ENCODE results near the gene IL10. TPM values are rescaled to one million over a fixed set of nuclear protein-coding genes. Genes with fewer than 3 reads are reported as not detected.

Gene IL10
- total RNA-seq, 1 donor from 2014 or later, result not detected

GRCh38 chr1:206729050-206729449, 43.2 kb downstream of the IL10 start:
- DNase-seq (ENCODE audit: extremely low spot score, unreplicated experiment), result no peak
- Mint-ChIP-seq H3K27me3 (ENCODE audit: unreplicated experiment) (no peaks in the 10 kb centered on the region), H3K9me3 (ENCODE audit: unreplicated experiment) (no peaks in the 10 kb centered on the region), H3K4me1 (ENCODE audit: unreplicated experiment) (peaks cover 9% of the 10 kb centered on the region), H3K4me3 (ENCODE audit: unreplicated experiment) (no peak overlapping the region), H3K27ac (ENCODE audit: unreplicated experiment) (no peak overlapping the region), H3K36me3 (ENCODE audit: unreplicated experiment) (peaks cover 7% of the 10 kb centered on the region)
- TF ChIP-seq, protein P1, sequence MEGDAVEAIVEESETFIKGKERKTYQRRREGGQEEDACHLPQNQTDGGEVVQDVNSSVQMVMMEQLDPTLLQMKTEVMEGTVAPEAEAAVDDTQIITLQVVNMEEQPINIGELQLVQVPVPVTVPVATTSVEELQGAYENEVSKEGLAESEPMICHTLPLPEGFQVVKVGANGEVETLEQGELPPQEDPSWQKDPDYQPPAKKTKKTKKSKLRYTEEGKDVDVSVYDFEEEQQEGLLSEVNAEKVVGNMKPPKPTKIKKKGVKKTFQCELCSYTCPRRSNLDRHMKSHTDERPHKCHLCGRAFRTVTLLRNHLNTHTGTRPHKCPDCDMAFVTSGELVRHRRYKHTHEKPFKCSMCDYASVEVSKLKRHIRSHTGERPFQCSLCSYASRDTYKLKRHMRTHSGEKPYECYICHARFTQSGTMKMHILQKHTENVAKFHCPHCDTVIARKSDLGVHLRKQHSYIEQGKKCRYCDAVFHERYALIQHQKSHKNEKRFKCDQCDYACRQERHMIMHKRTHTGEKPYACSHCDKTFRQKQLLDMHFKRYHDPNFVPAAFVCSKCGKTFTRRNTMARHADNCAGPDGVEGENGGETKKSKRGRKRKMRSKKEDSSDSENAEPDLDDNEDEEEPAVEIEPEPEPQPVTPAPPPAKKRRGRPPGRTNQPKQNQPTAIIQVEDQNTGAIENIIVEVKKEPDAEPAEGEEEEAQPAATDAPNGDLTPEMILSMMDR (IDR thresholded peaks at IDR 0.05), result no peak

DNA sequence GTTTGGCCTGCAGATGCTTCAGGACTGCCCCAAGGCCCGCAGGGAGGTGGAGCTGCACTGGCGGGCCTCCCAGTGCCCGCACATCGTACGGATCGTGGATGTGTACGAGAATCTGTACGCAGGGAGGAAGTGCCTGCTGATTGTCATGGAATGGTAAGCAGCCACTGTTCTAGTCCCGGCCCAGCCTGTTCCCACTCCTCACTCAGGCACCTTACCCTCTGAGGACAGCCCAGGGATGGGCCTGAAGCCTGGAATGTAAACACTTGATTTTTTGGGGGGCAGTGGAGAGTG, 43.7 kb downstream of the IL10 start:
- H3K36me3 Mint-ChIP-seq (ENCODE audit: unreplicated experiment), result peaks cover 7% of the 10 kb centered on the region
- H3K4me1 Mint-ChIP-seq (ENCODE audit: unreplicated experiment), result peaks cover 13% of the 10 kb centered on the region
- no peak overlapping the region for H3K4me3 Mint-ChIP-seq (ENCODE audit: unreplicated experiment)
- DNase-seq (ENCODE audit: extremely low spot score, unreplicated experiment), result no peak
- TF ChIP-seq, protein P1 (IDR thresholded peaks at IDR 0.05), result no peak
- H3K27ac Mint-ChIP-seq (ENCODE audit: unreplicated experiment), result no peak overlapping the region
- H3K27me3 Mint-ChIP-seq (ENCODE audit: unreplicated experiment), result no peaks in the 10 kb centered on the region
- no peaks in the 10 kb centered on the region for H3K9me3 Mint-ChIP-seq (ENCODE audit: unreplicated experiment)

GRCh38 chr1:206727981-206728696, 44.2 kb downstream of the IL10 start:
- DNase-seq (ENCODE audit: extremely low spot score, unreplicated experiment), result no peak
- Mint-ChIP-seq H3K36me3 (ENCODE audit: unreplicated experiment) (peaks cover 7% of the 10 kb centered on the region), H3K27me3 (ENCODE audit: unreplicated experiment) (no peaks in the 10 kb centered on the region), H3K9me3 (ENCODE audit: unreplicated experiment) (no peaks in the 10 kb centered on the region), H3K4me1 (ENCODE audit: unreplicated experiment) (peaks cover 16% of the 10 kb centered on the region), H3K4me3 (ENCODE audit: unreplicated experiment) (no peak overlapping the region), H3K27ac (ENCODE audit: unreplicated experiment) (no peak overlapping the region)
- TF ChIP-seq, protein P1 (IDR thresholded peaks at IDR 0.05), result no peak

- TF ChIP-seq, protein P1 (IDR thresholded peaks at IDR 0.05), result peak; percentile 54
- H3K27me3 Mint-ChIP-seq (ENCODE audit: unreplicated experiment), result no peaks in the 10 kb centered on the region
- peaks cover 20% of the 10 kb centered on the region for H3K4me1 Mint-ChIP-seq (ENCODE audit: unreplicated experiment)
- H3K4me3 Mint-ChIP-seq (ENCODE audit: unreplicated experiment), result no peak overlapping the region
- H3K36me3 Mint-ChIP-seq (ENCODE audit: unreplicated experiment), result no peaks in the 10 kb centered on the region
- DNase-seq (ENCODE audit: extremely low spot score, unreplicated experiment), result no peak
- H3K27ac Mint-ChIP-seq (ENCODE audit: unreplicated experiment), result no peak overlapping the region
- no peaks in the 10 kb centered on the region for H3K9me3 Mint-ChIP-seq (ENCODE audit: unreplicated experiment)
These were observed 47.0 kb downstream of the IL10 start for GRCh38 chr1:206725109-206725963.

- H3K27ac Mint-ChIP-seq (ENCODE audit: unreplicated experiment), result peak overlapping the region; percentile 84
These were observed 48.4 kb downstream of the IL10 start for GRCh38 chr1:206723805-206724472.

More at GRCh38 chr1:206723805-206724472, 48.4 kb downstream of the IL10 start:
- Mint-ChIP-seq H3K9me3 (ENCODE audit: unreplicated experiment) (no peaks in the 10 kb centered on the region), H3K4me3 (ENCODE audit: unreplicated experiment) (no peak overlapping the region), H3K4me1 (ENCODE audit: unreplicated experiment) (peaks cover 20% of the 10 kb centered on the region), H3K36me3 (ENCODE audit: unreplicated experiment) (no peaks in the 10 kb centered on the region), H3K27me3 (ENCODE audit: unreplicated experiment) (no peaks in the 10 kb centered on the region)
- TF ChIP-seq, protein P1 (IDR thresholded peaks at IDR 0.05), result no peak
- no peak for DNase-seq (ENCODE audit: extremely low spot score, unreplicated experiment)
